ENCODE measurements around the gene MYH10.

GRCh38 chr17:8462564-8462963, 168.0 kb downstream of the MYH10 start:
- no peak for TF ChIP-seq CTCF (IDR thresholded peaks at IDR 0.05; ENCODE audit: poor library complexity, severe bottlenecking)
- no peak for TF ChIP-seq REST (IDR thresholded peaks at IDR 0.05; ENCODE audit: borderline replicate concordance)
- TF ChIP-seq EZH2 (IDR thresholded peaks at IDR 0.05; ENCODE audit: borderline replicate concordance, insufficient read depth, low read length, poor library complexity, severe bottlenecking), result no peak
- TF ChIP-seq POLR2AphosphoS5 (IDR thresholded peaks at IDR 0.05), result no peak
- TF ChIP-seq EP300 (conservative IDR thresholded peaks at IDR 0.05; ENCODE audit: poor library complexity, severe bottlenecking), result no peak
- no peak for TF ChIP-seq TAF1 (IDR thresholded peaks at IDR 0.05; ENCODE audit: low read depth)
- no peak for TF ChIP-seq MXI1 (conservative IDR thresholded peaks at IDR 0.05; ENCODE audit: poor library complexity, severe bottlenecking)
- TF ChIP-seq RAD21 (conservative IDR thresholded peaks at IDR 0.05), result no peak

All from neural cell (in vitro differentiated cells).